ENCODE measurements around the gene DNAL1.

Gene DNAL1

GRCh38 chr14:73715707-73716106 is 70.9 kb downstream of the DNAL1 start:
- DNase-seq (ENCODE audit: extremely low spot score) = no peak
- TF ChIP-seq SUZ12 (IDR thresholded peaks at IDR 0.05) (no peak), CTBP1 (IDR thresholded peaks at IDR 0.05; ENCODE audit: borderline replicate concordance) (no peak), L3MBTL2 (conservative IDR thresholded peaks at IDR 0.05) (no peak), FOXM1 (IDR thresholded peaks at IDR 0.05; ENCODE audit: borderline replicate concordance) (no peak), LEF1 (IDR thresholded peaks at IDR 0.05; ENCODE audit: borderline replicate concordance) (no peak), BHLHE40 (IDR thresholded peaks at IDR 0.05; ENCODE audit: borderline replicate concordance) (no peak), SP1 (IDR thresholded peaks at IDR 0.05) (no peak), NFRKB (IDR thresholded peaks at IDR 0.05) (no peak), ELF4 (IDR thresholded peaks at IDR 0.05) (no peak), ZNF384 (IDR thresholded peaks at IDR 0.05) (no peak), ARNT (IDR thresholded peaks at IDR 0.05) (no peak), FOXA1 (IDR thresholded peaks at IDR 0.05) (no peak)
- TF ChIP-seq, protein P1, sequence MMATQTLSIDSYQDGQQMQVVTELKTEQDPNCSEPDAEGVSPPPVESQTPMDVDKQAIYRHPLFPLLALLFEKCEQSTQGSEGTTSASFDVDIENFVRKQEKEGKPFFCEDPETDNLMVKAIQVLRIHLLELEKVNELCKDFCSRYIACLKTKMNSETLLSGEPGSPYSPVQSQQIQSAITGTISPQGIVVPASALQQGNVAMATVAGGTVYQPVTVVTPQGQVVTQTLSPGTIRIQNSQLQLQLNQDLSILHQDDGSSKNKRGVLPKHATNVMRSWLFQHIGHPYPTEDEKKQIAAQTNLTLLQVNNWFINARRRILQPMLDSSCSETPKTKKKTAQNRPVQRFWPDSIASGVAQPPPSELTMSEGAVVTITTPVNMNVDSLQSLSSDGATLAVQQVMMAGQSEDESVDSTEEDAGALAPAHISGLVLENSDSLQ (IDR thresholded peaks at IDR 0.05) = no peak
- POLR2A ChIA-PET = interaction anchor here (2.0 kb wide), 1 partner anchor 147 kb away, joined by 4 read pairs; the partner anchor contains the start of gene ACOT2
- CTCF ChIA-PET = interaction anchor here (1.0 to 1.8 kb wide), 2 partner anchors 13 to 43 kb away, joined by 3 to 7 read pairs; no protein-coding TSS in a partner anchor

GRCh38 chr14:73717266-73717665 is 72.5 kb downstream of the DNAL1 start:
- DNase-seq (ENCODE audit: extremely low spot score) = no peak
- ChIA-PET POLR2A (interaction anchor here (0.7 to 2.0 kb wide), 2 partner anchors 48 to 149 kb away, joined by 3 to 4 read pairs; partner anchors contain the start of gene ACOT2), CTCF (interaction anchor here (1.1 to 1.4 kb wide), 2 partner anchors 10 to 285 kb away, joined by 3 to 4 read pairs; no protein-coding TSS in a partner anchor)
- TF ChIP-seq, protein P1 (IDR thresholded peaks at IDR 0.05) = no peak
- TF ChIP-seq ELF4 (IDR thresholded peaks at IDR 0.05) (no peak), LEF1 (IDR thresholded peaks at IDR 0.05; ENCODE audit: borderline replicate concordance) (no peak), ZNF384 (IDR thresholded peaks at IDR 0.05) (no peak), SP1 (IDR thresholded peaks at IDR 0.05) (no peak), ARNT (IDR thresholded peaks at IDR 0.05) (no peak), FOXA1 (IDR thresholded peaks at IDR 0.05) (no peak), HDGF (IDR thresholded peaks at IDR 0.05; ENCODE audit: borderline replicate concordance) (no peak), TARDBP (IDR thresholded peaks at IDR 0.05) (no peak), FOXM1 (IDR thresholded peaks at IDR 0.05; ENCODE audit: borderline replicate concordance) (no peak), FOXK2 (IDR thresholded peaks at IDR 0.05) (no peak)

DNA sequence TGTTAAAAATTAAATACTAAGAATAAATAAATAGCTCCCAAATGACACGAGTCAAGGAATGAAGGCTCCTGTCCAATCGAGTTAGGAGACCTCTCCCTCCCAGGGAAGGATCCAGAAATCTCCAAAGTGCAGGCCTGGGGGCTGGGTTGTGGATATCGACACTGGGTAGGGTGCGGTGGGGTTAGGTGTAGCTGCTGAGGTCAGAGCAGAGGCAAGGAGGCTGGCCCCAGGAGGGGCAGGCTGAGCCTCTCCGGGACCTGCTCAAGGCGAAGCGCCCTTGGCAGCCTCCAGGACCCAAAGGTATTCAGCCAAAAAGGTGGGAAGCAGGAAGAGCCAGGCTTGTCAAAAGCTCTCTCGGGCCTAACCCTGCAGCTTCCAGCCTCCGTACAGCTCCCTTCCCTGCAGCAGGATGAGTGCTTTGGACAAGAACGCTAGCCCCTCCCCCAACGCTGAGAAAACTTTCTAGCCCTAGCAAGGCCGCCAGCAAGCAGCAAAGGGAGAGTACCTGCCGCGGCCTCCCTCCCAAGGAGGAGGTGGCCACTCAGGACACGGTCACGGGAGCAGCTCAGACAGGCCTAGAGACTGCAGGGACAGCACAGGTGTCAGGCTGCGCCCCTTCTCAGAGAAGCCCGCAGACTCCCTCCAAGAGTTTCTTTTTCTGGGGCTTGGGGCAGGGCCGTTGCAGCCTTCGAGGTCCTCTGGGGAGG is 73.1 kb downstream of the DNAL1 start:
- no peak for TF ChIP-seq LEF1 (IDR thresholded peaks at IDR 0.05; ENCODE audit: borderline replicate concordance)
- CTCF ChIA-PET = interaction anchor here (0.7 to 1.4 kb wide), 3 partner anchors 10 to 284 kb away, joined by 3 to 4 read pairs (median 3); no protein-coding TSS in a partner anchor
- DNase-seq (ENCODE audit: extremely low spot score) = no peak
- POLR2A ChIA-PET = interaction anchor here (0.7 to 0.9 kb wide), 2 partner anchors 49 to 135 kb away, joined by 3 read pairs; no protein-coding TSS in a partner anchor

GRCh38 chr14:73718418-73719251 is 73.8 kb downstream of the DNAL1 start:
- ChIA-PET POLR2A (interaction anchor here (0.9 kb wide), 1 partner anchor 134 kb away, joined by 3 read pairs; no protein-coding TSS in a partner anchor), CTCF (interaction anchor here (0.7 kb wide), 1 partner anchor 27 kb away, joined by 3 read pairs; no protein-coding TSS in a partner anchor)

DNA sequence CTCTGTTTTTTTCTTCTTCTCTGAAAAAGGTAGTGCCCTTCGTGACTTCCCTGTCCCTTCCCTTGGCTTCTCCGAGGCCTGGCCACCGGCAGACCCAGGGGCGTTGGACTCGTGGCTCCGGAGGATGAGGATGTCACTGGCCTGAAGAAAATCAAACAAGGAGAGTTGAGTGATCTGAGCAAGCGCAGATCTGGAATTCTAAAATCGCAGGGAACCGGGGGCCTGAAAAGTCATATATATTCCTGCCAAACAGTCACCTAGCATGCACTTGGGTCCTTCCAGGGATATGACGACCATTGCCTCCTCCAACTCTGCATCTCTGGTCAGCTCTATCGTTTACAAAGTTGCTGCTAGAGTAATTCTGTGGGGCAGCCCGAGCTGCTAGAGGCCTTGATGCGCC is 74.6 kb downstream of the DNAL1 start:
- TF ChIP-seq L3MBTL2 (conservative IDR thresholded peaks at IDR 0.05) = no peak
- TF ChIP-seq, protein P1 (IDR thresholded peaks at IDR 0.05) = no peak
- no peak for TF ChIP-seq SP1 (IDR thresholded peaks at IDR 0.05)
- TF ChIP-seq SUZ12 (IDR thresholded peaks at IDR 0.05) = no peak
- no peak for TF ChIP-seq FOXM1 (IDR thresholded peaks at IDR 0.05; ENCODE audit: borderline replicate concordance)
- TF ChIP-seq HDGF (IDR thresholded peaks at IDR 0.05; ENCODE audit: borderline replicate concordance) = no peak
- TF ChIP-seq ARNT (IDR thresholded peaks at IDR 0.05) = no peak
- no peak for TF ChIP-seq ZNF384 (IDR thresholded peaks at IDR 0.05)
- TF ChIP-seq ELF4 (IDR thresholded peaks at IDR 0.05) = no peak
- no peak for TF ChIP-seq NFRKB (IDR thresholded peaks at IDR 0.05)
- no peak for TF ChIP-seq FOXK2 (IDR thresholded peaks at IDR 0.05)
- TF ChIP-seq FOXA1 (IDR thresholded peaks at IDR 0.05) = no peak
- TF ChIP-seq LEF1 (IDR thresholded peaks at IDR 0.05; ENCODE audit: borderline replicate concordance) = no peak
- no peak for TF ChIP-seq CTBP1 (IDR thresholded peaks at IDR 0.05; ENCODE audit: borderline replicate concordance)
- no peak for TF ChIP-seq TARDBP (IDR thresholded peaks at IDR 0.05)
- TF ChIP-seq BHLHE40 (IDR thresholded peaks at IDR 0.05; ENCODE audit: borderline replicate concordance) = no peak
- ChIA-PET POLR2A (no interaction called here), CTCF (no interaction called here)
- no peak for DNase-seq (ENCODE audit: extremely low spot score)

More at GRCh38 chr14:73718418-73719251, 73.8 kb downstream of the DNAL1 start:
- TF ChIP-seq, protein P1 (IDR thresholded peaks at IDR 0.05) = no peak
- TF ChIP-seq CTBP1 (IDR thresholded peaks at IDR 0.05; ENCODE audit: borderline replicate concordance) (no peak), SP1 (IDR thresholded peaks at IDR 0.05) (no peak), HDGF (IDR thresholded peaks at IDR 0.05; ENCODE audit: borderline replicate concordance) (no peak), NFRKB (IDR thresholded peaks at IDR 0.05) (no peak), FOXM1 (IDR thresholded peaks at IDR 0.05; ENCODE audit: borderline replicate concordance) (no peak), ZNF384 (IDR thresholded peaks at IDR 0.05) (no peak), FOXK2 (IDR thresholded peaks at IDR 0.05) (no peak)
- no peak for DNase-seq (ENCODE audit: extremely low spot score)
